ENCODE results near the gene NPBWR2.
A peak's percentile ranks its signal among the peaks of the same experiment; 100 is the strongest.

The NPBWR2 gene

GRCh38 chr20:64072498-64073063 lies 34.8 kb downstream of the NPBWR2 start:
- no peak for DNase-seq (ENCODE audit: low read depth)

GRCh38 chr20:64071341-64072332 lies 35.7 kb downstream of the NPBWR2 start:
- no peak for DNase-seq (ENCODE audit: low read depth)

- no peak for DNase-seq (ENCODE audit: low read depth)
These were observed 36.9 kb downstream of the NPBWR2 start for GRCh38 chr20:64070244-64070993.

GRCh38 chr20:64069614-64070243 lies 37.6 kb downstream of the NPBWR2 start:
- DNase-seq (ENCODE audit: low read depth): no peak

- no peak for DNase-seq (ENCODE audit: low read depth)
These were observed 38.2 kb downstream of the NPBWR2 start for GRCh38 chr20:64069209-64069613.

GRCh38 chr20:64068386-64069208 lies 38.8 kb downstream of the NPBWR2 start:
- no peak for DNase-seq (ENCODE audit: low read depth)

GRCh38 chr20:64067733-64068307 lies 39.5 kb downstream of the NPBWR2 start:
- DNase-seq (ENCODE audit: low read depth): no peak

- no peak for DNase-seq (ENCODE audit: low read depth)
These were observed 40.2 kb downstream of the NPBWR2 start for GRCh38 chr20:64067005-64067632.

GRCh38 chr20:64065974-64066343 lies 41.4 kb downstream of the NPBWR2 start:
- peak; percentile 32 for DNase-seq (ENCODE audit: low read depth)

GRCh38 chr20:64065062-64065973 lies 42.0 kb downstream of the NPBWR2 start:
- no peak for DNase-seq (ENCODE audit: low read depth)

- DNase-seq (ENCODE audit: low read depth): no peak
These were observed 43.1 kb downstream of the NPBWR2 start for GRCh38 chr20:64064145-64064698.

- DNase-seq (ENCODE audit: low read depth): no peak
These were observed 43.8 kb downstream of the NPBWR2 start for GRCh38 chr20:64063389-64064144.

- DNase-seq (ENCODE audit: low read depth): peak; percentile 93
These were observed 44.6 kb downstream of the NPBWR2 start, which contains the start of gene TCEA2 for GRCh38 chr20:64062596-64063388. Gene TCEA2, plus strand, starts transcription at chr20:64063198. Its CDS starts 115 bp downstream, at chr20:64063313.

- DNase-seq (ENCODE audit: low read depth): no peak
These were observed 45.1 kb downstream of the NPBWR2 start for GRCh38 chr20:64062276-64062595.

GRCh38 chr20:64058536-64058935 lies 48.8 kb downstream of the NPBWR2 start:
- DNase-seq (ENCODE audit: low read depth): no peak

GRCh38 chr20:64057628-64058498 lies 49.5 kb downstream of the NPBWR2 start:
- peak; percentile 78 for DNase-seq (ENCODE audit: low read depth)
